HG03432 (cell line): ENCODE data around the gene CADM2.

ENCODE experiments used
- ATAC-seq: cut with Tn5 transposase; IDR thresholded peaks from one replicate; pipeline ENCODE4 v1.9.1; 2021; ENCODE audit warnings: mild to moderate bottlenecking, moderate library complexity; ENCODE audit not compliant: unreplicated experiment

Gene CADM2

DNA sequence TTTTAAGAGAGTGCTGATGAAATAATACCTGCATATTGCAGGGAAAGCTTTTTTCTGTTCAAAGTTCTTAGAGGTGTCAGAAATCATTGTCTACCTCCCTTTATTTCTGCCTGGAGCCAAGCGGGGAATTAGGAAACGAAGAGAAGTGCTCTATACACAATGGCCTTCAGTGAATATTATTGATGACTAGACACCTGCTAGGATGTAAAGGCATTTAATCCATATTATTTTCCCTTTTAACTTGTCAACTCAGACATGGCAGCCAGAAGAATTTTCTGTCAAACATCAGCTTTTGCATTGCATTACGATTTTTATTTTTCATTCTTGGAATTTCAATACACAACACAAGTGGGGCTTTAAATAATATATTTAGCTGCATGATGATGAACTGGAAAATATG lies 24.7 kb downstream of the CADM2 start:
- no peak for ATAC-seq

DNA sequence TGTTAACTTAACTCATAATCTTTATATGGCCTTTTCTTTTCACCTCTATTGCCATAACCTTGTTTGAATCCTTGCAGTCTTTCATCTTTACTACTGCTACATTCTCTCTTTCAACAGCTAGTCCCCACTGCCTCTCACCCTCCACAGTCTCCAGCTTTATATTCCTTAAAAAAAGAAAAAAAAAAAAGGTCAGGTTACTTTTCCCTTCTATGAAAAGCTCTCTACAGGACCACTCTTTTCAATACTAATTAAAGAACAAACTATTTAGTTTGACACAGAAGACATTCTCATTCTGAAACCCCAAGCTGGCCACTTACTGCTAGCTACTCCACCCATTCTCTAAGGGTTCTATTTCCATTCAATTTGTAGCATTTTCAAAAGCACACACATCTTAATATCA lies 25.6 kb downstream of the CADM2 start:
- ATAC-seq: no peak

- ATAC-seq: no peak
These were observed 27.0 kb downstream of the CADM2 start for GRCh38 chr3:84985795-84986194.

GRCh38 chr3:84987706-84988504 lies 29.1 kb downstream of the CADM2 start:
- no peak for ATAC-seq

DNA sequence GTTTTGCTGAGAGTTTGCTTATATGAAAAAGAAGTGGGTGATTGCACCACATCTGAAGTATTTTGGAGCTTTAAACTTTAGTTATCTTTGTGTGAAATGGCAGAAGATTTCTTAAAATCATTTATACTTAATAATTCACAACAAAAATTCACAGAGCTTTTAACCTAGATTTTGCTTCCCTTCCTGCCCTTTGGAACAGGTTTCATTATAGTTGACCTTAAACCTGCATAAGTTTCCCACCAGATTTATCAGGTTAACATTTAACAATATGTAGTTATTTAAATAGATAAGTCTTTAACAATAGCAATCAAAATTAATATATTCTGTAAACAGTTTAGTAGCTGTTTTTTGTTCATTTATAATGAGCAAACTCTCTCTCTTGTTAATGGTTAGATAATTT lies 30.3 kb downstream of the CADM2 start:
- ATAC-seq: no peak

DNA sequence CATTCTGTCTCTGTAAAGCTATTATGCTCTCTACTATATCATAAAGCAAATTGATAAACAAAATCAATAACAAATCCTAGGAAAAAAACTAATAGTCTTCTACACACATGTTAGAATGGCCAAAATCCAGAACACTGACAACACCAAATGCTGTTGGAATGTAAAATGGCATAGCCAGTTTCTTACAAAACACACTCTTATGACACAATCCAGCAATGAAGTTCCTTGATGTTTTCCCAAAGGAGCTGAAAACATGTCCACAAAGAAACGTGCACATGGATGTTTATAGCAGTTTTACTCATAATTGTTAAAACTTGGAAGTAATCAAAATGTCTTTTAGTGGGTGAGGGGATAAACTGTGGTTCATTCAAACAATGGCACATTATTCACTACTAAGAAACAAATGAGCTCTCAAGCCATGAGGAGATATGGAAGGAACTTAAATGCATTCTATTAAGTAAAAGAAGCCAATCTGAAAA lies 32.7 kb downstream of the CADM2 start:
- ATAC-seq: no peak

DNA sequence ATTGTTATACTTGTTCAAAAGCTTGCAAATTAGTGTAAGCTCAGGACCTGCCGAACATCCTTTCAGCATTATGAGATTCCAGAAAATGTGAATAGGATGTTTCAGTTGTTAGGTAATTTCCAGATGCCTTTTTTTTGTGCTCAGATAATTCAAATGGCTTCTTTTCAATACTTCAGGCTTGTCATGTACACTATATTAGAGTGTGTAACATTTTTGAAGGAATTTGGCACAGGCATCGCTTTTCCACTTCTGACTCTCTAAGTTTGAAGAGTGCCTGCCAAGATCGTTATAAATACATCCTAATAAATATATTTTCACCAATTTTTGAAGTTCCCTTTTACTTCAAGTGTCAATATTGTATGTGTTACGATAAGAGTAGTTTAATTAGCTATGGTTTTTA lies 35.2 kb downstream of the CADM2 start:
- no peak for ATAC-seq

DNA sequence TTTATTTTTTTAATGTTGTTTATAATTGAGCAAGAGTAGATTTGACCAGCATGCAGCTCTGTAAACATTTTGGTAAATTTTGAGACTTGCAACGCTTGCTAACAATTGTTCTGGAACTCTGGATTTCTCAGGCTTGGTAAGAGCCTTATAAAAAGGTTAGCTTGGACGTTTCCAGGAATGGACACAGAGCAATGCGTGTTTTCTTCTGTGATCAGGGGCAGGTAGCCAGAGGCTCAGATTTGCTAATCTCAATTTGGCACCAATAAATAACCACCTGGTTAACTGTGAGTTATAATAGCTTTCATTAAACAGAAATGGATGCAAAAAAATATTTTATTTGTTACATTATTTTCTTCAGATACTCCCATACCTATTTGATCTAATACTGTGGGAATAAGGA lies 39.8 kb downstream of the CADM2 start:
- no peak for ATAC-seq

- ATAC-seq: no peak
These were observed 44.7 kb downstream of the CADM2 start for GRCh38 chr3:85003479-85003878.

DNA sequence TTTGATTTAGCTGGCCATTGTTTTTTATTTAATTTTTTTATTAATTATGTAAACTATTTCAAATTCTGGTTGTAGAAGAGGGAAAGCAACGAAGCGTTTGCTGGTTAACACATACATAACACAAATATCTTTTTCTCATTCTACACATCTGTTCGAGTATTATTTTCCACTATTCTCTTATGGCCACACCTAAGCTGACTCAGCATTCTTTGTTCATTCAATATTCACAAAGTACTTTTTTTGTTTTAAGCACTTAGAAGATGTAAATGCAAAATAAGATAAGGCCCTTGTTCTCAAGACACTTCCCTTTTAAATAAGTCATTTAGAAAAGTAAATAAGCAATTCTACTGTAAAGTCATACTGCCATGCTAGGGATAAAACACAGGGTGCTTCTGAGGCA lies 45.4 kb downstream of the CADM2 start:
- ATAC-seq: no peak

DNA sequence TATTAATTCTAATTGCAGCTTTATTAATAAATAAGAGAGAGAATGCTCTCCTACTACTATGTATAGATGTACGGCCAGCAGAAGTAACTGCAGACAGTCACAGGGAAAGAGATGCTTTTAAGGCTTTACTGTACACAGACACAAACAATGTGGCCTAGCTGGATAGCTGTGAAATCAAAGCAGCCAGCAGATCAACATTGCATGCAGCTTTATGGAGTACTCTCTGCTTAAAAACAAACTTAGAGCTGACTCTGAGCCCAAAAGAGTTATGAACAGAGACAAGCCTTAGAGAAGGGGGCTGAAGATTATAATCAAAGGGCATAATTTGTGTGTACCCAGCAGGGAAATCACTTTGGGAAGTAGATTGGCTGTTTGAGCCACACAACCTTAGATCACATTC lies 47.2 kb downstream of the CADM2 start:
- ATAC-seq: no peak

- ATAC-seq: no peak
These were observed 48.7 kb downstream of the CADM2 start for GRCh38 chr3:85007195-85008094.

GRCh38 chr3:85020828-85021227 lies 62.0 kb downstream of the CADM2 start:
- no peak for ATAC-seq

GRCh38 chr3:85030052-85030451 lies 71.3 kb downstream of the CADM2 start:
- no peak for ATAC-seq

DNA sequence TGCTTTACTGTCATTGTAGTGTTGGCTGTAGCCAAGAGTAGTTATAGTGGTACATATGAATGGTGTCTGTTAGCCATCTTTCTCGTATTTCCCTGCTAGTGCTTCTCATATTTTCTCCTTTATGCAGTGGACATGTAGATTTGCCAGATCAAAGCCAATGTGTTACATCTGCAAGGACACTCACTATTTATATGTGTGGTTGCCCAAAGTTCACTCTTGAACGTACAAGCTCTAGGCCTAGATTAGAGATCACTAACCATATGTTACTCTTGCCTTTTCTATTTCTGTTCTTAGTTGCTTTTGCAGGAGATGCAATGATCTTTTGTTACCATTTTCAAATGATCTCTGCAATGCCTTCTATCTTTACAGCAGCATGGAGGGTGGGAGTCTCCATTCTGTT lies 78.4 kb downstream of the CADM2 start:
- no peak for ATAC-seq

DNA sequence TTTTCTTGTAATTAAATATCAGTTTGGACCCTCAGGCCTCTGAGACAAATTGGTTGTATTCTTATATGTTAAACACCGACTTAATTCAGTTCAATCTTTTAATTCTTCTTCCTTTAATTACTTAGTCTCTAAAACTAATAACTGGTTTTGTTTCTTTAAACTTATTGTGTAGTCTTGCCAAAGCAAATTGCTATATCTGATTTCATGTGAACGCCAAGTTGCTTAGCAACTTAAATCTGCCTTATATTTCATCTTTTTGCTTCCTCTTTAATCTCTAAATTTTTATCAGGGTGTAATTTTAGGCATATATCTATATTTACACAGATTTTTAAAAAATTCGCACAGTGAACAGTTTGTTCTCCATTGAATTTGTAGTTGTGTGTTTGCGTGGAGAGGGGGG lies 82.2 kb downstream of the CADM2 start:
- no peak for ATAC-seq

GRCh38 chr3:85041562-85042055 lies 82.8 kb downstream of the CADM2 start:
- ATAC-seq: no peak

- no peak for ATAC-seq
These were observed 92.0 kb downstream of the CADM2 start for GRCh38 chr3:85050821-85051220.

- no peak for ATAC-seq
These were observed 93.0 kb downstream of the CADM2 start for GRCh38 chr3:85051786-85052185.

DNA sequence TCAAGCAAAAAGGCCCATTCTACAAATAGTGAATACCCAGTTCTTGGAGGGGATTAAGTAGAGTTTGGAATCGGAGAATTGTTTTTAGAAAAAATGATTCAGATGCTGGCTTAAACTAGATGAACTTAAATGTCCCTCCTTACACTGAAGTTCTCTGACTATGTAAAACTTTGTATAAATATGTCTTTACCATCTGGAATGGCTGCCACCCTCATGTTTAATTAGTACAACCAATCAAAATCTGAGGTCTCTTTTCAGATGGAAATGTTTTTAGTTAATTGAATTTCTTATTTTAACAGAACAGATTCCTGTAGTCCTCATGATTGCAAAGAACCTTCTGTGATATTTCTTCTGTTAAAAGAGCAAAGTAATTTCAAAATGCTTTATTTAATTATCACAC lies 94.8 kb downstream of the CADM2 start:
- no peak for ATAC-seq

GRCh38 chr3:85054579-85054978 lies 95.8 kb downstream of the CADM2 start:
- no peak for ATAC-seq

DNA sequence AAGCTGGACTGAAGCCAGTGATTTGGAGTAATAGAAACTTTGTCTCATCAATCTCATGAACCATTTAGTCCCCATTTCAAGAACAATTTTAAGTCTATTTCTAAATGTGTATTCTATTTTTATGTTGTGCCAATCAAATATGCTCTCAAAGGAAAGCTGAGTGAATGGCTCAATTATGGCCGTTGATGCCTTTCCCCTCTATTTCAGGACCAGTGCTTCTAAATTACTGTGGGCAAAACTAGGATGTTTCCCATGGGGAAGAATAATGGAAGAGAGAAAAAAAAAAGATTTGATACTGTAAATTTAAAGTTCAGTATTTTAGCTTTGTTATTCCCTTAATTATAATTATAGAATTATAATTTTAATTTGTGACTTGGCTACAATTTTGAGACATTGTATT lies 110.1 kb downstream of the CADM2 start:
- ATAC-seq: no peak
